Activated T-cell treated with anti-CD3 and anti-CD28 coated beads, Interleukin-2, amount 50 U/mL, for 48 hours (primary cell): ENCODE measurements around the gene CPB2.

ENCODE experiments used
- DNase-seq, 2 experiments: peaks; one replicate each; pipeline ENCODE4 v3.0.0-alpha.2; 2020

The CPB2 gene

GRCh38 chr13:46045424-46045823 lies 59.4 kb downstream of the CPB2 start:
- DNase-seq, result no peak

GRCh38 chr13:46043647-46044046 lies 61.2 kb downstream of the CPB2 start:
- no peak for DNase-seq

GRCh38 chr13:46041419-46041839 lies 63.4 kb downstream of the CPB2 start:
- no peak for DNase-seq

DNA sequence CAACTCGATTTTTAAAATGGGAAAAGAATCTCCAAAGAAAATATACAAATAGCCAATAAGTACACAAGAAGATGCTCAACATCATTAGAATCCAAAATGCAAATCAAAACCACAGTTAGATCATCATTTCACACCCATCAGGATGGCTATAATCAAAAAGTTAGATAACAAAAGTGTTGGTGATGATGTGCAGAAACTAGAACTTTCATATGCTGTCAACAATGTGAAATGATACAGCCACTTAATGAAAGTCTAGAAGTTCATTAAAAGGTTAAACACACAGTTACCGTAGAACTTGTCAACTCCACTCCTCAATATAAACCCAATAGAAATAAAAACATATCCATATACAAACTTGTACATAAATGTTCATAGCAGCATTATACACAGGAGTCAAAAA lies 64.1 kb downstream of the CPB2 start:
- DNase-seq, result no peak

DNA sequence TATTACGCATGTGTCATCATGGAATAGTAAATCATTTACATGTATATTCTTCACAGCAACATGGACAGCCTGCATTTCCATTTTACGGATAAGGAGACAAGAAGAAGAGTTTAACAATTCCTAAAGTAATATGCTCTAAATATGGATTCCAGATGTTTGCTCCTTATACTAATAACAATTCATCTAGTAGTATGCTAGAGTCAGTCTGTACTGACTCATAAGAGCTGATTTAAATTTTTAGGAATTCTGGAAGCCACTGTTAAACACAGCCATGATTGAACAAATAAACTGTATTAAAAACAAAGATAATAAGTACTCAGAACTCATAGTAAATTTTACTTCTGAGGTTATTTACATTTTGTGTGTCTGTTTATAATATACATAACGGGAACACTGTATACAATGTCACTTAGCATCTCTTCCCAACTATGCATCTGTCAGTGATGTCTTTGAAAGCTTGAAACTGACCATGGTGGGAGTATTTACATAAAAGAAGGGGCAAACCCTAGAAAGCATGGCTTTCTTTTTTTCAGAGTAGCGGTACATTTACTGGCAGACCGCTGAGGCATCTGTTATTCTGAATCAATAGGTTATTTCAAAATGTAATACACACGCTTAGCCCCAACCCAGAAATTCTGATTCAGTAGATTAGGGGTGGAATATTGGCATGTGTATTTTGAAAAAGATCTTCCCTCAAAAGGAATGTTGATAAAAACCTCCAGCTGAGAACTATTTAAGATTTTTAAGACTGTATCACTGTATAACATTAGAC lies 65.2 kb downstream of the CPB2 start:
- DNase-seq, result no peak

- DNase-seq, result no peak
Observed at GRCh38 chr13:46038296-46038695, 66.5 kb downstream of the CPB2 start.

DNA sequence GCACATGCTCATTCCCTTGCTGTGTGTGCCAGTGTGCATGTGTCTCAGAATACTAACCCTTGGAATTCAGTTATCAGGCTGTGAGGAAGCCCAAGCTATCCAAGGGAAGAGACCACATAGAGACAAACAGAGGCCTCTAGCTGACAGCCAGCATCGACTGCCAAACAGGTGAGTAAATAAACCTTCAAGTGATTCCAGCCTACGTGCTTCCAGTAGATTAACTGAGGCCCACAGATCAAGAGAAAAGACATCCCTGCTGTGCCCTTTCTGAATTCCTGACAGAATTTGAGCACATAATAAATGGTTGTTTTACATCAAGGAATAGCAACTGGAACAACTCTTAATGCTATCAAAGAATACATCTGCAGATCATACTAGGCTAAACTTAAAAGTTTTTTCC lies 69.8 kb downstream of the CPB2 start:
- no peak for DNase-seq

- no peak for DNase-seq
Observed at GRCh38 chr13:46032341-46032740, 72.5 kb downstream of the CPB2 start.

GRCh38 chr13:46031581-46032263 lies 73.1 kb downstream of the CPB2 start:
- DNase-seq, result no peak

DNA sequence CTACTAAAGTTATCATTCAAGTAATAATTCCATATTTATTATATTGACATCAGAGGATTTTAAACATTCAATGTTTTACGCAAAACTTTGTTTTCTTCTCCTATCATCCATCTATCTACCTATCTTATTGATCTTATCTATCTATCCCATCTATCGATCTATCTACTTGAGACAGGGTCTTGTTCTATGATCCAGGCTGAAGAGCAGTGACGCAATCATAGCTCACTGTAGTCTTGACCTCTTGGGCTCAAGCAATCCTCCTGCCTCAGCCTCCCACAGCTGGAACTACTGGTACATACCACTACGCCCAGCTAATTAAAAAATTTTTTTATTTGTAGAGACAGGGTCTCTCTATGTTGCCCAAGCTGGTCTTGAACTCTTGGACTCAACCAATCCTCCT lies 79.7 kb downstream of the CPB2 start:
- no peak for DNase-seq

GRCh38 chr13:46022481-46022880 lies 82.4 kb downstream of the CPB2 start:
- no peak for DNase-seq

- DNase-seq, result no peak
Observed at GRCh38 chr13:46016216-46016615, 88.6 kb downstream of the CPB2 start.

- DNase-seq, result no peak
Observed at GRCh38 chr13:46015366-46015765, 89.5 kb downstream of the CPB2 start.

- DNase-seq, result no peak
Observed at GRCh38 chr13:46012404-46012803, 92.4 kb downstream of the CPB2 start.

- DNase-seq, result no peak
Observed at GRCh38 chr13:46010148-46010547, 94.7 kb downstream of the CPB2 start.

GRCh38 chr13:46008631-46009030 lies 96.2 kb downstream of the CPB2 start:
- DNase-seq, result no peak

GRCh38 chr13:46006688-46007452 lies 98.0 kb downstream of the CPB2 start:
- DNase-seq, result no peak

- no peak for DNase-seq
Observed at GRCh38 chr13:46004491-46004890, 100.3 kb downstream of the CPB2 start.
